WTC11 (cell line): ENCODE measurements around the gene RHOH.

ENCODE experiments used
- ATF6 ChIP-seq: sonication (generic); formaldehyde crosslinking; IDR thresholded peaks from 2 replicates; pipeline ENCODE4 v1.8.1; 2023; ENCODE audit warnings: mild to moderate bottlenecking, missing genetic modification reagents
- IRF2 ChIP-seq: sonication (generic); formaldehyde crosslinking; IDR thresholded peaks from 2 replicates; pipeline ENCODE4 v1.8.0; 2022; ENCODE audit warnings: low read depth, missing genetic modification reagents, borderline replicate concordance

- TF ChIP-seq IRF2 = no peak
- TF ChIP-seq ATF6 (CRISPR knock-in tag) = no peak
Measured at GRCh38 chr4:40183615-40184411, 13.0 kb upstream of the RHOH start.
